Stomach smooth muscle (tissue), 2 donors: ENCODE results near the gene FAF1.
"Not testable (repeated sequence)": the region's sequence is repeated elsewhere in the genome, so short reads cannot be mapped to it uniquely, and the experiment has no call there.

Source experiments
- H3K27ac ChIP-seq: one replicate; pipeline ENCODE4 v1.7.0; 2013; ENCODE audit warnings: mild to moderate bottlenecking, low read length, inconsistent platforms
- H3K27me3 ChIP-seq, 2 donors: one replicate each; pipeline ENCODE4 v1.7.0; 2013; ENCODE audit warnings: low read length in 2 of 2; ENCODE audit not compliant: insufficient read depth in 2 of 2, control insufficient read depth in 1 of 2
- H3K36me3 ChIP-seq, 2 donors: one replicate each; pipeline ENCODE4 v1.7.0; 2013; ENCODE audit warnings: low read length in 2 of 2; ENCODE audit not compliant: control insufficient read depth in 2 of 2, insufficient read depth in 2 of 2
- H3K4me1 ChIP-seq: one replicate; pipeline ENCODE4 v1.7.0; 2013; ENCODE audit warnings: low read length; ENCODE audit not compliant: control insufficient read depth, insufficient read depth
- H3K4me3 ChIP-seq, 2 donors: one replicate each; pipeline ENCODE4 v1.7.0; 2013; ENCODE audit warnings: low read length in 2 of 2
- H3K9ac ChIP-seq, 2 donors: one replicate each; pipeline ENCODE4 v1.7.0; 2013; ENCODE audit warnings: low read length in 2 of 2, mild to moderate bottlenecking in 1 of 2
- H3K9me3 ChIP-seq, 2 donors: one replicate each; pipeline ENCODE4 v1.7.0; 2013; ENCODE audit warnings: low read length in 2 of 2; ENCODE audit not compliant: control insufficient read depth in 2 of 2
- donor health status: healthy.
- donor health status: Pancreatic carcinoma.

FAF1 gene

GRCh38 chr1:50959913-50960844 is at the start of gene FAF1:
Gene FAF1 (minus strand): TSS chr1:50960267. CDS start chr1:50959811, 456 bp downstream.
- Histone ChIP-seq H3K27ac (peak within 1 kb of the TSS; percentile 82), H3K4me1 (peaks cover 7% of the 10 kb centered on the region), H3K9me3 (no peaks in the 10 kb centered on the region), H3K36me3 (no peaks in the 10 kb centered on the region), H3K4me3 (peak within 1 kb of the TSS; percentile 87 to 93), H3K9ac (peak within 1 kb of the TSS; percentile 72 to 93), H3K27me3 (no peaks in the 10 kb centered on the region)

DNA sequence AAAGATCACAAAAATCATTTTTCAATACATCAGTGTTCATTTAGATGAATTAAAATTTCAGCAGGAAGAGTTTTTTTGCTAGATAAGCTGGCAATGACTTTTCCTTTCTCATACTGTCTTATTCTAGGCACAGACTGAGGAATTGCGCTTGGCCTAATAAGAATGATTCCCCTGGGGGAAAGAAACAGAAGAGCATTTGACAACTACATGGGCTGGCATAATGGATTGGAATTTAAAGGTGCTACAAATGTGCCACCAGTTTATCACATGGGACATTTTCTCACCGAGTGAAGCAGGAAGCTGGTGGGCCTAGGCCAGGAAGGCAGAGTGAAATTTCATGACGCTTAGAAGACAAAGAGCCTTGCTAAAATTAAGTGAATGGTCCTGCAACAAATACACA is 49.3 kb upstream of the FAF1 start:
- H3K27ac ChIP-seq = no peak overlapping the region

GRCh38 chr1:51005549-51005948 is 45.5 kb upstream of the FAF1 start:
- not testable (repeated sequence) for H3K27me3 ChIP-seq, H3K9me3 ChIP-seq, H3K36me3 ChIP-seq, H3K27ac ChIP-seq, H3K4me3 ChIP-seq, H3K9ac ChIP-seq, H3K4me1 ChIP-seq

More for the DNA sequence above, 49.3 kb upstream of the FAF1 start:
- Histone ChIP-seq H3K9ac (no peak overlapping the region), H3K4me1 (no peaks in the 10 kb centered on the region), H3K4me3 (no peak overlapping the region), H3K27me3 (no peaks in the 10 kb centered on the region), H3K36me3 (no peaks in the 10 kb centered on the region), H3K9me3 (no peaks in the 10 kb centered on the region)

DNA sequence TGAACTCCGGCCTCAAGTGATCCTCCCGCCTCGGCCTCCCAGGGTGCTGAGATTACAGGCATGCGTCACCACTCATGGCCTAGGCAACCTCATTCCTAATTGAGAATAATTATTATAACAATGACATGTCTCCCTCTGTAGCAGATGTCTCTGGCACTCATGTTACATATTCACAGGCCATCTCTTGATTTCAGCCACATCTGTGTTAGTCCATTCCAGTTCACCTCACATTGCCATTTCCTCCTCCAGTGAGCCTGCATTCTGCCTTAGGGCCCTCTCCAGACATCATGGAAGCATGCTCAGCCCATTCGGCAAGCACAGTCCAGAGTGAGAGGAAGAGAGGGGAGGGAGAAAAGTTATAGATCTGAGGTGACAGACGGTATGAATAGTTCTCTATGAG is 42.4 kb upstream of the FAF1 start:
- Histone ChIP-seq H3K36me3 (no peaks in the 10 kb centered on the region), H3K4me3 (no peak overlapping the region), H3K27me3 (no peaks in the 10 kb centered on the region), H3K27ac (no peak overlapping the region), H3K9me3 (no peaks in the 10 kb centered on the region), H3K9ac (no peak overlapping the region), H3K4me1 (no peaks in the 10 kb centered on the region)

DNA sequence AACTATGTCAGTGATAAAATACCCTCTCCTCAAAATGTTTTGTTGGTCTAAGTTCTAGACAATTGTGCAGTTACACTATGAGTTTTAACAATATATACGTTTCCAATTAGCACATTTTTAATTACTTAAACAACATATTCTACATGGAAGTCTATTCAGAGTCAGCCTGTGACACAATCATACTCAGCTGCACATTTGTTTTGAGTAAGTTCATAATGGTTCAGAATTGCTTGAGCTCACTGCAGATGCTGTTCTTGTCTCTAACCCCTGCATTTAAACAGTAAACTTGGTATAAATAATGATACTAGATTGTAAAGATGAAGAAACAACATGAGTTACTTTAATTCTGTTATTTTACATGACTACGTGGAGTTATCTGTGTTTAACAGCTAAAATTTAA is 40.6 kb upstream of the FAF1 start:
- Histone ChIP-seq H3K27me3 (no peaks in the 10 kb centered on the region), H3K4me1 (no peaks in the 10 kb centered on the region), H3K36me3 (no peaks in the 10 kb centered on the region), H3K27ac (no peak overlapping the region), H3K9me3 (no peaks in the 10 kb centered on the region), H3K9ac (no peak overlapping the region), H3K4me3 (no peak overlapping the region)

GRCh38 chr1:51000160-51000559 is 40.1 kb upstream of the FAF1 start:
- H3K9ac ChIP-seq = no peak overlapping the region
- H3K36me3 ChIP-seq = no peaks in the 10 kb centered on the region
- H3K4me3 ChIP-seq = no peak overlapping the region
- H3K9me3 ChIP-seq = no peaks in the 10 kb centered on the region
- H3K27ac ChIP-seq = no peak overlapping the region
- H3K27me3 ChIP-seq = no peaks in the 10 kb centered on the region
- H3K4me1 ChIP-seq = no peaks in the 10 kb centered on the region

DNA sequence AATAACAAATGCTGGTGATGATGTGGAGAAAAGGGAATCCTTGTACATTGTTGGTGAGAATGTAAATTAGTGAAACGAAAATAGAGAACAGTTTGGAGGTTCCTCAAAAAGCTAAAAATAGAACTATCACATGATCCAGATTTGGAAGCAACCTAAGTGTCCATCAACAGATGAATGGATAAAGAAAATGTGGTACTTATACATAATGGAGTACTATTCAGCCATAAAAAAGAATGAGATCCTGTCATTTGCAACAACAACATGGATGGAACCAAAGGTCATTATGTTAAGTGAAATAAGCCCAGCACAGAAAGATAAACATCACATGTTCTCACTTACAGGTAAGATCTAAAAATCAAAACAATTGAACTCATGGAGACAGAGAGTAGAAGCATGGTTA is 39.3 kb upstream of the FAF1 start:
- H3K36me3 ChIP-seq, H3K4me3 ChIP-seq, H3K9me3 ChIP-seq, H3K4me1 ChIP-seq, H3K9ac ChIP-seq, H3K27ac ChIP-seq, H3K27me3 ChIP-seq: not testable (repeated sequence)

GRCh38 chr1:50996083-50996482 is 36.0 kb upstream of the FAF1 start:
- H3K36me3 ChIP-seq = no peaks in the 10 kb centered on the region
- H3K4me1 ChIP-seq = no peaks in the 10 kb centered on the region
- no peak overlapping the region for H3K27ac ChIP-seq
- H3K9ac ChIP-seq = no peak overlapping the region
- no peaks in the 10 kb centered on the region for H3K27me3 ChIP-seq
- H3K9me3 ChIP-seq = no peaks in the 10 kb centered on the region
- no peak overlapping the region for H3K4me3 ChIP-seq

- Histone ChIP-seq H3K36me3 (no peaks in the 10 kb centered on the region), H3K9ac (no peak overlapping the region), H3K4me1 (no peaks in the 10 kb centered on the region), H3K27me3 (no peaks in the 10 kb centered on the region), H3K4me3 (no peak overlapping the region), H3K9me3 (no peaks in the 10 kb centered on the region), H3K27ac (no peak overlapping the region)
Observed at GRCh38 chr1:50995651-50996050, 35.6 kb upstream of the FAF1 start.

- H3K27ac ChIP-seq = no peak overlapping the region
- no peaks in the 10 kb centered on the region for H3K9me3 ChIP-seq
- H3K4me3 ChIP-seq = no peak overlapping the region
- no peak overlapping the region for H3K9ac ChIP-seq
- no peaks in the 10 kb centered on the region for H3K36me3 ChIP-seq
- no peaks in the 10 kb centered on the region for H3K27me3 ChIP-seq
- no peaks in the 10 kb centered on the region for H3K4me1 ChIP-seq
Observed at GRCh38 chr1:50994997-50995396, 34.9 kb upstream of the FAF1 start.

GRCh38 chr1:50993645-50994044 is 33.6 kb upstream of the FAF1 start:
- H3K4me1 ChIP-seq = no peaks in the 10 kb centered on the region

More at GRCh38 chr1:50993645-50994044, 33.6 kb upstream of the FAF1 start:
- no peak overlapping the region for H3K27ac ChIP-seq
- no peak overlapping the region for H3K9ac ChIP-seq
- H3K36me3 ChIP-seq = no peaks in the 10 kb centered on the region
- H3K4me3 ChIP-seq = no peak overlapping the region
- H3K9me3 ChIP-seq = no peaks in the 10 kb centered on the region
- no peaks in the 10 kb centered on the region for H3K27me3 ChIP-seq
